H1 (cell line): Measurements from ENCODE around the gene CBR3. TPM values are rescaled to one million over a fixed set of nuclear protein-coding genes. Genes with fewer than 3 reads are reported as not detected.

Experiments
- CTCF ChIA-PET: fragments of 300-600 bp; sonication (Branson Sonifier 250); formaldehyde crosslinking; loops from one replicate; lab custom pipeline; 2021; ENCODE audit not compliant: partially characterized antibody; lab: Charles Lee
- POLR2A ChIA-PET: fragments of 300-600 bp; sonication (Branson Sonifier 250); formaldehyde crosslinking; loops from one replicate; lab custom pipeline; 2021; ENCODE audit warnings: inconsistent platforms; ENCODE audit not compliant: partially characterized antibody; lab: Charles Lee
- DNase-seq, 2 experiments: peaks; one replicate each; pipeline versions ENCODE4 v3.0.0 to v3.0.0-alpha.2; 2010 to 2022; ENCODE audit warnings: low spot score in 2 of 2, low read depth in 1 of 2, mixed read lengths in 1 of 2
- FAIRE-seq: peaks from 2 replicates; lab custom pipeline; 2011; peaks lifted over from hg19 to GRCh38; lab: Jason Lieb, UNC
- H2AFZ ChIP-seq: 2 replicates; pipeline ENCODE4 v1.8.1; 2012; ENCODE audit warnings: low read length, inconsistent platforms
- H2AK5ac ChIP-seq: 2 replicates; pipeline ENCODE4 v1.6.1; 2013; ENCODE audit warnings: low read depth, low read length
- H2BK120ac ChIP-seq: replicated peaks from 2 replicates; pipeline ENCODE3; 2013; ENCODE audit warnings: low read depth, low read length, inconsistent platforms
- H2BK12ac ChIP-seq: 2 replicates; pipeline ENCODE4 v1.6.1; 2013; ENCODE audit warnings: low read depth, low read length
- H2BK15ac ChIP-seq: 2 replicates; pipeline ENCODE4 v1.6.1; 2013; ENCODE audit warnings: low read length
- H2BK20ac ChIP-seq: 2 replicates; pipeline ENCODE4 v1.6.1; 2013; ENCODE audit warnings: low read length
- H2BK5ac ChIP-seq: 2 replicates; pipeline ENCODE4 v1.6.1; 2013; ENCODE audit warnings: low read depth, low read length
- H3K14ac ChIP-seq: 2 replicates; pipeline ENCODE4 v1.6.1; 2013; ENCODE audit warnings: inconsistent platforms; ENCODE audit not compliant: insufficient read length
- H3K18ac ChIP-seq: 2 replicates; pipeline ENCODE4 v1.6.1; 2013; ENCODE audit warnings: low read length; ENCODE audit errors: extremely low read depth
- H3K23ac ChIP-seq: 2 replicates; pipeline ENCODE4 v1.6.1; 2013; ENCODE audit warnings: inconsistent platforms; ENCODE audit not compliant: insufficient read length
- H3K23me2 ChIP-seq: 2 replicates; pipeline ENCODE4 v1.6.1; 2013; ENCODE audit warnings: low read depth, low read length
- H3K27ac ChIP-seq: 2 replicates; pipeline ENCODE4 v1.6.1; 2011; ENCODE audit warnings: low read depth, low read length, inconsistent platforms
- H3K27me3 ChIP-seq, 4 experiments: replicated peaks in 1 of 4; 1 replicate in 1 of 4; 2 replicates in 3 of 4; pipeline versions ENCODE4 v1.6.1 to v1.8.1; 2011 to 2013; ENCODE audit warnings: low read length in 3 of 4, mild to moderate bottlenecking in 3 of 4, inconsistent platforms in 2 of 4, mixed read lengths in 2 of 4, moderate library complexity in 1 of 4; ENCODE audit not compliant: control insufficient read depth in 3 of 4, insufficient read depth in 3 of 4; ENCODE audit errors: extremely low read depth in 1 of 4
- H3K36me3 ChIP-seq, 4 experiments: 2 replicates each; pipeline versions ENCODE4 v1.6.1 to v1.8.1; 2011 to 2013; ENCODE audit warnings: mild to moderate bottlenecking in 4 of 4, low read length in 3 of 4, moderate library complexity in 2 of 4, control low read depth in 1 of 4, inconsistent platforms in 1 of 4; ENCODE audit not compliant: insufficient read depth in 4 of 4, control insufficient read depth in 2 of 4
- H3K4ac ChIP-seq: replicated peaks from 2 replicates; pipeline ENCODE3; 2013; ENCODE audit warnings: low read length, low read depth, mixed read lengths, inconsistent platforms; ENCODE audit not compliant: insufficient read length
- H3K4me1 ChIP-seq, 4 experiments: replicated peaks in 1 of 4; 1 replicate in 1 of 4; 2 replicates in 3 of 4; pipeline versions ENCODE4 v1.6.1 to v1.8.1; 2011 to 2013; ENCODE audit warnings: low read length in 3 of 4, inconsistent platforms in 2 of 4, mixed read lengths in 1 of 4; ENCODE audit not compliant: insufficient read depth in 4 of 4, control insufficient read depth in 3 of 4
- H3K4me2 ChIP-seq, 2 experiments: 2 replicates each; pipeline versions ENCODE4 v1.6.1 to v1.8.1; 2011 to 2013; ENCODE audit warnings: low read depth in 2 of 2, low read length in 2 of 2, control low read depth in 1 of 2, inconsistent platforms in 1 of 2, mild to moderate bottlenecking in 1 of 2; ENCODE audit not compliant: insufficient read depth in 1 of 2
- H3K4me3 ChIP-seq, 4 experiments: fragments of 200-600, 300-600 bp in 1 of 4; sonication (generic), shearing (Covaris generic), sonication (Bioruptor Twin) in 1 of 4; 2 replicates each; pipeline versions ENCODE4 v1.5.1 to v1.8.1; 2011 to 2016; ENCODE audit warnings: low read length in 4 of 4, low read depth in 3 of 4, control low read depth in 2 of 4, inconsistent platforms in 2 of 4, mild to moderate bottlenecking in 2 of 4, mixed read lengths in 1 of 4, moderate library complexity in 1 of 4; ENCODE audit not compliant: insufficient read depth in 2 of 4; ENCODE audit errors: extremely low read depth in 1 of 4
- H3K56ac ChIP-seq: replicated peaks from 2 replicates; pipeline ENCODE3; 2013; ENCODE audit warnings: low read depth, mild to moderate bottlenecking, mixed read lengths, low read length, inconsistent platforms; ENCODE audit not compliant: insufficient read length
- H3K79me1 ChIP-seq: 2 replicates; pipeline ENCODE4 v1.6.1; 2013; ENCODE audit warnings: low read depth, low read length, control low read depth
- H3K79me2 ChIP-seq, 2 experiments: 2 replicates each; pipeline versions ENCODE4 v1.6.1 to v1.8.1; 2012 to 2013; ENCODE audit warnings: low read length in 2 of 2, mild to moderate bottlenecking in 2 of 2, inconsistent platforms in 1 of 2; ENCODE audit not compliant: insufficient read depth in 2 of 2, control insufficient read depth in 1 of 2
- H3K9ac ChIP-seq, 4 experiments: replicated peaks in 1 of 4; 1 replicate in 1 of 4; 2 replicates in 3 of 4; pipeline versions ENCODE4 v1.6.1 to v1.8.1; 2011 to 2013; ENCODE audit warnings: low read depth in 3 of 4, low read length in 3 of 4, control low read depth in 2 of 4, mild to moderate bottlenecking in 2 of 4, moderate library complexity in 2 of 4, inconsistent platforms in 1 of 4; ENCODE audit errors: extremely low read depth in 1 of 4
- H3K9me3 ChIP-seq, 2 experiments: 2 replicates each; pipeline versions ENCODE4 v1.6.1 to v1.8.1; 2012 to 2013; ENCODE audit warnings: mild to moderate bottlenecking in 2 of 2, moderate library complexity in 2 of 2, control low read depth in 1 of 2, inconsistent platforms in 1 of 2, low read depth in 1 of 2, low read length in 1 of 2, mixed read lengths in 1 of 2; ENCODE audit not compliant: insufficient read depth in 2 of 2
- H4K20me1 ChIP-seq, 2 experiments: replicated peaks in 1 of 2; 2 replicates each; pipeline versions ENCODE3 to v1.8.1; 2011 to 2013; ENCODE audit warnings: inconsistent platforms in 2 of 2, low read length in 2 of 2, mild to moderate bottlenecking in 1 of 2; ENCODE audit not compliant: insufficient read depth in 2 of 2, control insufficient read depth in 1 of 2
- H4K5ac ChIP-seq: 2 replicates; pipeline ENCODE4 v1.6.1; 2013; ENCODE audit warnings: low read length, low read depth, mixed read lengths, inconsistent platforms; ENCODE audit not compliant: insufficient read length
- H4K8ac ChIP-seq: 2 replicates; pipeline ENCODE4 v1.8.0; 2013; ENCODE audit warnings: mild to moderate bottlenecking, moderate library complexity, low read length, inconsistent platforms; ENCODE audit not compliant: insufficient read depth; ENCODE audit errors: extremely low read depth
- H4K91ac ChIP-seq: replicated peaks from 2 replicates; pipeline ENCODE3; 2013; ENCODE audit warnings: low read length, mixed read lengths, inconsistent platforms; ENCODE audit not compliant: insufficient read length
- GTF2F1 ChIP-seq: IDR thresholded peaks from 2 replicates; pipeline ENCODE4 v1.6.1; 2012; ENCODE audit warnings: low read depth, low read length, improper control_type of control experiment, borderline replicate concordance
- HDAC2 ChIP-seq, 2 experiments: fragments of 300-600 bp in 1 of 2; sonication (generic) in 1 of 2; IDR thresholded peaks; 2 replicates each; pipeline ENCODE4 v1.6.1; 2011 to 2012; ENCODE audit warnings: low read depth in 2 of 2, low read length in 2 of 2, mild to moderate bottlenecking in 2 of 2, moderate library complexity in 2 of 2, borderline replicate concordance in 1 of 2, inconsistent platforms in 1 of 2
- MAX ChIP-seq: IDR thresholded peaks from 2 replicates; pipeline ENCODE4 v1.6.1; 2012; ENCODE audit warnings: inconsistent platforms
- POLR2A ChIP-seq, 2 experiments: IDR thresholded peaks; 1 replicate in 1 of 2; 2 replicates in 1 of 2; pipeline ENCODE4 v1.6.1; 2011; ENCODE audit warnings: low read depth in 2 of 2, low read length in 2 of 2, mild to moderate bottlenecking in 2 of 2; ENCODE audit errors: control extremely low read depth in 1 of 2
- SIRT6 ChIP-seq: IDR thresholded peaks from one replicate; pipeline ENCODE4 v1.7.1; 2012; ENCODE audit warnings: low read length, inconsistent platforms
- SIX5 ChIP-seq: IDR thresholded peaks from 2 replicates; pipeline ENCODE4 v1.6.1; 2011; ENCODE audit warnings: mild to moderate bottlenecking, low read depth, low read length
- WGBS, 2 experiments: shearing (Covaris generic) in 1 of 2; methylation state at CpG; one replicate each; pipeline versions ENCODE4 v1.1.6 to v1.1.7; 2013 to 2015; ENCODE audit warnings: low lambda C conversion rate in 2 of 2, mixed read lengths in 2 of 2, inconsistent platforms in 1 of 2, low coverage in 1 of 2, missing lambda C conversion rate in 1 of 2; ENCODE audit not compliant: insufficient replicate concordance in 2 of 2, insufficient coverage in 1 of 2, insufficient read length in 1 of 2; ENCODE audit errors: extremely low coverage in 1 of 2, missing lambda C conversion rate in 1 of 2; 5-methylcytosine and 5-hydroxymethylcytosine counted together
- polyA plus RNA-seq, 7 experiments: library from polyadenylated mRNA; depleted of rRNA in 3 of 7; stranded (reverse) in 5 of 7; unstranded in 2 of 7; fragments of >200 nt in 5 of 7; fragments of 200-250 nt in 2 of 7; gene quantifications; 1 replicate in 5 of 7; 2 replicates in 1 of 7; 4 replicates in 1 of 7; pipeline versions ENCODE4 v1.2.1 to v1.2.3, GENCODE V29; 2011 to 2013; ENCODE audit warnings: missing spikeins in 2 of 7, mixed read lengths in 2 of 7
- total RNA-seq: library from RNA; stranded (reverse); fragmentation: NEBNext Ultra II Directional; extraction: Animal tissue kit (Norgen Biotek cat#: 25700); gene quantifications from 2 replicates; pipeline ENCODE4 v1.2.1, GENCODE V29; 2021

CBR3 gene
- total and polyA plus RNA-seq, 2 of the 8 experiments (the other 6 are each of a cell fraction or from before 2014, with no cell fraction given) = 1.2 to 4.3 TPM

GRCh38 chr21:36159356-36159921, 24.6 kb downstream of the CBR3 start:
- no peaks in the 10 kb centered on the region for H3K36me3 ChIP-seq
- H2BK15ac ChIP-seq = no peak overlapping the region
- no peak overlapping the region for H4K91ac ChIP-seq
- no peak overlapping the region for H3K27ac ChIP-seq
- peaks cover 7% of the 10 kb centered on the region for H3K23me2 ChIP-seq
- POLR2A ChIA-PET = no interaction called here
- H3K9me3 ChIP-seq = no peaks in the 10 kb centered on the region
- no peak for TF ChIP-seq POLR2A (IDR thresholded peaks at IDR 0.05; ENCODE audit: control extremely low read depth in 1 of 2, low read depth in 2 of 2, low read length in 2 of 2)
- no peak for TF ChIP-seq GTF2F1
- no peak for TF ChIP-seq HDAC2 (IDR thresholded peaks at IDR 0.05; ENCODE audit: borderline replicate concordance in 1 of 2, low read depth in 2 of 2, low read length in 2 of 2)
- no peak for TF ChIP-seq MAX
- TF ChIP-seq SIRT6 = no peak
- no peak for TF ChIP-seq SIX5
- TF ChIP-seq, all 59 proteins: peak for 0
- no peak overlapping the region for H2BK20ac ChIP-seq
- H3K18ac ChIP-seq = no peak overlapping the region
- H2AK5ac ChIP-seq = no peak overlapping the region
- H3K56ac ChIP-seq = no peak overlapping the region
- no peak overlapping the region for H2BK12ac ChIP-seq
- no peak for DNase-seq
- no peak overlapping the region for H4K8ac ChIP-seq
- H3K23ac ChIP-seq = no peak overlapping the region
- no peak overlapping the region for H2BK5ac ChIP-seq
- H3K4me2 ChIP-seq = no peak overlapping the region
- no peak overlapping the region for H4K5ac ChIP-seq
- no peak overlapping the region for H3K14ac ChIP-seq
- H3K27me3 ChIP-seq = peaks cover 5 to 21% (median 12%) of the 10 kb centered on the region in 4 experiments; a peak in 6 of 7 replicates
- H3K4me3 ChIP-seq = no peak overlapping the region
- 0 out of 2 replicates have a peak, but pooled peaks cover 4% of the 10 kb centered on the region for H3K79me1 ChIP-seq
- peaks cover 0 to 5% (median 2%) of the 10 kb centered on the region in 4 experiments; a peak in 5 of 7 replicates for H3K4me1 ChIP-seq
- no peak for FAIRE-seq
- WGBS, 2 experiments = 88% methylated on average over 13 of the region's 13 CpGs; no CpG with 5 or more reads in 1 of the 2 experiments
- peaks cover 0 to 2% of the 10 kb centered on the region in 2 experiments; a peak in 1 of 4 replicates for H3K79me2 ChIP-seq
- no peak overlapping the region for H3K4ac ChIP-seq
- H2AFZ ChIP-seq = no peak overlapping the region
- CTCF ChIA-PET = interaction anchor here (0.7 to 3.1 kb wide), 4 partner anchors 10 to 237 kb away, joined by 3 to 11 read pairs (median 4); no protein-coding TSS in a partner anchor
- H3K9ac ChIP-seq = 0 out of 7 replicates have a peak overlapping the region, but pooled peaks of 1 of the 4 experiments have one; percentile 2
- no peak overlapping the region for H2BK120ac ChIP-seq
- H4K20me1 ChIP-seq = peaks cover 0 to 4% of the 10 kb centered on the region in 2 experiments
